ENCODE results near the gene TEX2. TPM values are rescaled to one million over a fixed set of nuclear protein-coding genes. Genes with fewer than 3 reads are reported as not detected.

Gene TEX2
- total and polyA plus RNA-seq, 2 of the 13 experiments (the other 11 are each of a cell fraction or from before 2014, with no cell fraction given): 21.4 to 37.7 TPM

DNA sequence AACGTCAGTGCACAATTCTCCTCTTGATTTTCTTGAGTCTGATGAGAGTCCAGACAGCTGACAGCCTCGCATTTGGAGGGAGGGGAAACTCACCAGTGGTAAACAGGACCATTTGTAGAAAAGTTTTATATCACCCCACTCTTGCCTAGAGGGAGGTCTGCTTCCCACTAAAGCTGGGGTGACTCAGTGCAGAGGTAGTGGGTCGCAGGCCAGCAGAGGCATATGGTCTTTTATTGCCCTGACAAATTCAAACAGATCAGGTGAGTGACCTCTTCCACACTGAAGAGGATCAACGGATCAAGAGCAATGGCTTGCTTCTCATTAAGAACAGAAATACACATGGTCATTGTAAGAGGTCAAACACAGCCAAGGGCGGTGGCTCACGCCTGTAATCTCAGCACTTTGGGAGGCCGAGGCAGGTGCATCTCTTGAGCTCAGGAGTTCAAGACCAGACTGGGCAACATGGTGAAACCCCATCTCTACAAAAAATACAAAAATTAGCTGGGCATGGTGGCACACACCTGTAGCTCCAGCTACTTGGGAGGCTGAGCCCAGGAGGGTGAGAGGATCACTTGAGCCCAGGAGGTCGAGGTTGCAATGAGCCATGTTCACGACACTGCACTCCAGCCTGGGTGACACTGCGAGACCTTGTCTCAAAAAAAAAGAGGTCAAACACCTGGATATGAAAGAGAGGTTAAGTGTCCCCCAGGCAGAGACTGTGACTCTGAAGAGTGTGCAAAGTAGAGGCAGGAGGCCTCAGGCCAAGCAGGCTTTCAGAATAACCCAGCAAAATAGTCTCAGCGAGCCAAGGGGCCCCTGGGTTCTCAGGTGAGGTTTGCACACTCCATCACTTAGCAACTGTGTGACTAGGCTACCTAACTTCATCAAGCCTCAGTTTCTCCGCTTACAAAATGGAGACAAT lies 76.6 kb downstream of the TEX2 start:
- no peaks in the 10 kb centered on the region for H4K20me1 ChIP-seq (ENCODE audit: insufficient read depth, low read length)
- no peaks in the 10 kb centered on the region for H3K79me2 ChIP-seq (ENCODE audit: insufficient read depth, low read length)
- H3K27me3 ChIP-seq (ENCODE audit: control insufficient read depth in 1 of 2, insufficient read depth in 2 of 2, low read length in 2 of 2): no peaks in the 10 kb centered on the region
- ChIA-PET CTCF (ENCODE audit: low intra/inter-chr PET ratio, low total read pairs) (interaction anchor here (1.0 kb wide), 1 partner anchor 8 kb away, joined by 3 read pairs; no protein-coding TSS in a partner anchor), POLR2A (interaction anchor here (0.6 to 2.1 kb wide), 3 partner anchors 31 to 41 kb away, joined by 5 to 7 read pairs (median 5); no protein-coding TSS in a partner anchor)
- peaks cover 40% of the 10 kb centered on the region for H3K4me1 ChIP-seq (ENCODE audit: insufficient read depth, low read length)
- H3K27ac ChIP-seq (ENCODE audit: extremely low read length, insufficient read depth, low read length): peak overlapping the region; percentile 79
- DNase-seq (ENCODE audit: low spot score) (no peak), ATAC-seq (peak; percentile 39; the same call in 2 of the 3 replicates), FAIRE-seq (peak; percentile 37)
- intact Hi-C loops (cut with micrococcal nuclease; ENCODE audit: unreplicated experiment): loop anchor here (1.0 kb wide), 1 partner anchor 36 kb away; no protein-coding TSS in a partner anchor
- H3K36me3 ChIP-seq (replicated peaks in 1 of 2; ENCODE audit: control insufficient read depth in 1 of 2, insufficient read depth in 2 of 2, low read length in 2 of 2): peaks cover 4% of the 10 kb centered on the region in 2 experiments; a peak in 2 of 5 replicates
- no peaks in the 10 kb centered on the region for H3K9me3 ChIP-seq (ENCODE audit: low read length)
- no TSS peak for BruUV-seq (replicated peaks)
- no peak overlapping the region for H2AFZ ChIP-seq (ENCODE audit: low read length)
- 83% methylated on average over 12 of the region's 12 CpGs for WGBS (ENCODE audit: low lambda C conversion rate)
- H3K4me3 ChIP-seq (replicated peaks in 1 of 3; ENCODE audit: insufficient read depth in 1 of 3, low read depth in 2 of 3, low read length in 3 of 3): peak overlapping the region in 1 of 3 experiments; percentile 8; a peak in 1 of 6 replicates
- peak overlapping the region; percentile 60 for H3K4me2 ChIP-seq (ENCODE audit: low read depth, low read length)
- in situ Hi-C loops (cut with HindIII; ENCODE audit: extremely low pct_ligation_motif_present, low pct_unique_long_range_greater_than_20kb): no loop called here
- peak overlapping the region; percentile 41 for H3K9ac ChIP-seq (ENCODE audit: insufficient read depth, low read depth, low read length)
- TF ChIP-seq GATAD2A (CRISPR knock-in tag; IDR thresholded peaks at IDR 0.05) (no peak), TEAD2 (CRISPR knock-in tag; IDR thresholded peaks at IDR 0.05) (no peak), ZFP62 (CRISPR knock-in tag; IDR thresholded peaks at IDR 0.05) (no peak), GMEB2 (CRISPR knock-in tag; IDR thresholded peaks at IDR 0.05; ENCODE audit: low read depth) (no peak), ZNF33B (CRISPR knock-in tag; IDR thresholded peaks at IDR 0.05) (0 out of 2 replicates have a peak, but pooled peaks have one; percentile 9), ZNF296 (CRISPR knock-in tag; conservative IDR thresholded peaks at IDR 0.05) (0 out of 2 replicates have a peak, but pooled peaks have one; percentile 4), ADNP (CRISPR knock-in tag; IDR thresholded peaks at IDR 0.05) (no peak), MAX (IDR thresholded peaks at IDR 0.05) (0 out of 2 replicates have a peak, but pooled peaks have one; percentile 20), ZSCAN29 (CRISPR knock-in tag; conservative IDR thresholded peaks at IDR 0.05) (0 out of 2 replicates have a peak, but pooled peaks have one; percentile 50), SP2 (CRISPR knock-in tag; IDR thresholded peaks at IDR 0.05) (no peak), ZNF253 (CRISPR knock-in tag; IDR thresholded peaks at IDR 0.05; ENCODE audit: borderline replicate concordance) (no peak), ZNF562 (CRISPR knock-in tag; IDR thresholded peaks at IDR 0.05; ENCODE audit: borderline replicate concordance) (no peak), ZNF761 (CRISPR knock-in tag; conservative IDR thresholded peaks at IDR 0.05) (peak; percentile 25; the same call in 1 of the 2 replicates), ZNF431 (CRISPR knock-in tag; IDR thresholded peaks at IDR 0.05; ENCODE audit: borderline replicate concordance, low read depth) (no peak)
- TF ChIP-seq, protein P1, sequence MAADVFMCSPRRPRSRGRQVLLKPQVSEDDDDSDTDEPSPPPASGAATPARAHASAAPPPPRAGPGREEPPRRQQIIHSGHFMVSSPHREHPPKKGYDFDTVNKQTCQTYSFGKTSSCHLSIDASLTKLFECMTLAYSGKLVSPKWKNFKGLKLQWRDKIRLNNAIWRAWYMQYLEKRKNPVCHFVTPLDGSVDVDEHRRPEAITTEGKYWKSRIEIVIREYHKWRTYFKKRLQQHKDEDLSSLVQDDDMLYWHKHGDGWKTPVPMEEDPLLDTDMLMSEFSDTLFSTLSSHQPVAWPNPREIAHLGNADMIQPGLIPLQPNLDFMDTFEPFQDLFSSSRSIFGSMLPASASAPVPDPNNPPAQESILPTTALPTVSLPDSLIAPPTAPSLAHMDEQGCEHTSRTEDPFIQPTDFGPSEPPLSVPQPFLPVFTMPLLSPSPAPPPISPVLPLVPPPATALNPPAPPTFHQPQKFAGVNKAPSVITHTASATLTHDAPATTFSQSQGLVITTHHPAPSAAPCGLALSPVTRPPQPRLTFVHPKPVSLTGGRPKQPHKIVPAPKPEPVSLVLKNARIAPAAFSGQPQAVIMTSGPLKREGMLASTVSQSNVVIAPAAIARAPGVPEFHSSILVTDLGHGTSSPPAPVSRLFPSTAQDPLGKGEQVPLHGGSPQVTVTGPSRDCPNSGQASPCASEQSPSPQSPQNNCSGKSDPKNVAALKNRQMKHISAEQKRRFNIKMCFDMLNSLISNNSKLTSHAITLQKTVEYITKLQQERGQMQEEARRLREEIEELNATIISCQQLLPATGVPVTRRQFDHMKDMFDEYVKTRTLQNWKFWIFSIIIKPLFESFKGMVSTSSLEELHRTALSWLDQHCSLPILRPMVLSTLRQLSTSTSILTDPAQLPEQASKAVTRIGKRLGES (CRISPR knock-in tag; IDR thresholded peaks at IDR 0.05; ENCODE audit: borderline replicate concordance): no peak
- TF ChIP-seq, protein P2, sequence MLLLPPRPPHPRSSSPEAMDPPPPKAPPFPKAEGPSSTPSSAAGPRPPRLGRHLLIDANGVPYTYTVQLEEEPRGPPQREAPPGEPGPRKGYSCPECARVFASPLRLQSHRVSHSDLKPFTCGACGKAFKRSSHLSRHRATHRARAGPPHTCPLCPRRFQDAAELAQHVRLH (CRISPR knock-in tag; IDR thresholded peaks at IDR 0.05; ENCODE audit: borderline replicate concordance, low read depth): no peak
- TF ChIP-seq, protein P3, sequence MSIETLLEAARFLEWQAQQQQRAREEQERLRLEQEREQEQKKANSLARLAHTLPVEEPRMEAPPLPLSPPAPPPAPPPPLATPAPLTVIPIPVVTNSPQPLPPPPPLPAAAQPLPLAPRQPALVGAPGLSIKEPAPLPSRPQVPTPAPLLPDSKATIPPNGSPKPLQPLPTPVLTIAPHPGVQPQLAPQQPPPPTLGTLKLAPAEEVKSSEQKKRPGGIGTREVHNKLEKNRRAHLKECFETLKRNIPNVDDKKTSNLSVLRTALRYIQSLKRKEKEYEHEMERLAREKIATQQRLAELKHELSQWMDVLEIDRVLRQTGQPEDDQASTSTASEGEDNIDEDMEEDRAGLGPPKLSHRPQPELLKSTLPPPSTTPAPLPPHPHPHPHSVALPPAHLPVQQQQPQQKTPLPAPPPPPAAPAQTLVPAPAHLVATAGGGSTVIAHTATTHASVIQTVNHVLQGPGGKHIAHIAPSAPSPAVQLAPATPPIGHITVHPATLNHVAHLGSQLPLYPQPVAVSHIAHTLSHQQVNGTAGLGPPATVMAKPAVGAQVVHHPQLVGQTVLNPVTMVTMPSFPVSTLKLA (IDR thresholded peaks at IDR 0.05): no peak

All from HepG2 (cell line).